Glomerular endothelial cell (primary cell): ENCODE data around the gene ERMN. TPM values are rescaled to one million over a fixed set of nuclear protein-coding genes. Genes with fewer than 3 reads are reported as not detected.
"Not testable (repeated sequence)": the region's sequence is repeated elsewhere in the genome, so short reads cannot be mapped to it uniquely, and the experiment has no call there.

Experiments used
- DNase-seq: peaks from one replicate; pipeline ENCODE4 v3.0.0-alpha.2; 2011; ENCODE audit warnings: low read depth, low spot score; ENCODE audit errors: extremely low read depth
- total RNA-seq: library from RNA; depleted of rRNA; stranded (reverse); fragments of >200 nt; gene quantifications from 2 replicates; pipeline ENCODE4 v1.2.3, GENCODE V29; 2015

Gene ERMN
- total RNA-seq, 1 donor from 2014 or later: not detected

GRCh38 chr2:157301307-157301706, 24.3 kb downstream of the ERMN start:
- DNase-seq: no peak

- no peak for DNase-seq
Observed at GRCh38 chr2:157296958-157297357, 28.7 kb downstream of the ERMN start.

DNA sequence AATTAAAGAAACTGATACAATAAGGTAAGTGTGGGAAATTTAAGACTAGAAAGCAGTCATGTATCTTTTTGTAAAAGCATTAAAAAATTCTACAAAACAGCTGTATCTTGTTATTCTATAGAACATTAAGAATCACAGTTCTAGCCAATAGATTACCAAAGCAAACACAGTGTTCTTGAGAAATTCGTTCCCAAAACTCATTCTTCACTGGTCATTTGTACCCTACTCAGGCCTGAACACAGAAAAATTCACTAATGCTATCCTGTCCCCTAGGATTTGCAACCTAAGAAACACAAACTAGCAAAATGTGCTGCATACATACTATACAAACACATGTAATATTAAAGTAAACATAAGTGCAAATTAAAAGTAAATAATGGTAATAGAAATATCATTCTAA, 29.1 kb downstream of the ERMN start:
- no peak for DNase-seq

DNA sequence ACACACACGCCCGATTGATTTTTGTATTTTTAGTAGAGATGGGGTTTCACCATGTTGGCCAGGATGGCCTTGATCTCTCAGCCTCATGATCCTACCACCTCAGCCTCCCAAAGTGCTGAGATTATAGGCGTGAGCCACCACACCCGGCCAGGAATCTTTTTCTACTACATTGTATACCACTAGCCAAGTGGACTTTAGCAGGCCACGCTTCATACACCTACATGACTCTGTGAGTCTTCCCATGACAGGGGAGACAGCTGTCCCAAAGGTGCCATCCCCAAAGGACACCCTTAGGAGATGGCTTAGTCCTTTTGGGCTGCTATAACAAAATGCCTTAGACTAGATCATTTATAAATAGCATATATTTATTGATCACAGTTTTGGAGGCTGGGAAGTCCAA, 32.8 kb downstream of the ERMN start:
- DNase-seq: no peak

GRCh38 chr2:157291018-157291417, 34.6 kb downstream of the ERMN start:
- no peak for DNase-seq

- no peak for DNase-seq
Observed at GRCh38 chr2:157290525-157290924, 35.1 kb downstream of the ERMN start.

GRCh38 chr2:157287160-157287559, 38.5 kb downstream of the ERMN start:
- no peak for DNase-seq

GRCh38 chr2:157283468-157283867, 42.2 kb downstream of the ERMN start:
- no peak for DNase-seq

DNA sequence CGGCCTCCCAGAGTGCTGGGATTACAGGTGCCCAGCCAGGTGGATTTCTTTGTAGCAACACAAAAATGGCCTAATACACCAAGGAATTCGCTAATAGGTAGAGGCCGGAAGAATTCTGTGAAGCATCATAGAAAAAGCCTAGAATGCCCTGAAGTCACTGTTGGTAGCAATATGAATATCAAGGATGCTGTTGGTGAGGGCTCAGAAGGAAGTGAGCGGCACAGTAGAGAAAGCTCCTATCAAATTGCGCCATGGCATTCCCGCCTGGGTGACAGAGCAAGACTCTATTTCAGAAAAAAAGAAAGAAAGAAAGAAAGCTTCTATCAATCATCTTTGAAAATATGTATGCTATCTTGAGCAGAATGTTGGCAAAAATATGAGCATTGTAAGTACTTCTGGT, 44.3 kb downstream of the ERMN start:
- DNase-seq: no peak

GRCh38 chr2:157279311-157279710, 46.3 kb downstream of the ERMN start:
- not testable (repeated sequence) for DNase-seq

GRCh38 chr2:157271590-157272203, 53.9 kb downstream of the ERMN start:
- no peak for DNase-seq

- DNase-seq: no peak
Observed at GRCh38 chr2:157269922-157270321, 55.7 kb downstream of the ERMN start.

- no peak for DNase-seq
Observed at GRCh38 chr2:157269060-157269459, 56.6 kb downstream of the ERMN start.

Other genes with a start within 250 kb of the ERMN start
- gene GALNT5, start 68.1 kb downstream of the ERMN start, total RNA-seq: 0.48 and 2.6 TPM in 2 replicates
- gene CYTIP, start 118.3 kb upstream of the ERMN start, total RNA-seq: 0.82 and 3.6 TPM in 2 replicates